ENCODE results near the gene POLD1.
"Not testable (repeated sequence)": the region's sequence is repeated elsewhere in the genome, so short reads cannot be mapped to it uniquely, and the experiment has no call there.

The POLD1 gene

DNA sequence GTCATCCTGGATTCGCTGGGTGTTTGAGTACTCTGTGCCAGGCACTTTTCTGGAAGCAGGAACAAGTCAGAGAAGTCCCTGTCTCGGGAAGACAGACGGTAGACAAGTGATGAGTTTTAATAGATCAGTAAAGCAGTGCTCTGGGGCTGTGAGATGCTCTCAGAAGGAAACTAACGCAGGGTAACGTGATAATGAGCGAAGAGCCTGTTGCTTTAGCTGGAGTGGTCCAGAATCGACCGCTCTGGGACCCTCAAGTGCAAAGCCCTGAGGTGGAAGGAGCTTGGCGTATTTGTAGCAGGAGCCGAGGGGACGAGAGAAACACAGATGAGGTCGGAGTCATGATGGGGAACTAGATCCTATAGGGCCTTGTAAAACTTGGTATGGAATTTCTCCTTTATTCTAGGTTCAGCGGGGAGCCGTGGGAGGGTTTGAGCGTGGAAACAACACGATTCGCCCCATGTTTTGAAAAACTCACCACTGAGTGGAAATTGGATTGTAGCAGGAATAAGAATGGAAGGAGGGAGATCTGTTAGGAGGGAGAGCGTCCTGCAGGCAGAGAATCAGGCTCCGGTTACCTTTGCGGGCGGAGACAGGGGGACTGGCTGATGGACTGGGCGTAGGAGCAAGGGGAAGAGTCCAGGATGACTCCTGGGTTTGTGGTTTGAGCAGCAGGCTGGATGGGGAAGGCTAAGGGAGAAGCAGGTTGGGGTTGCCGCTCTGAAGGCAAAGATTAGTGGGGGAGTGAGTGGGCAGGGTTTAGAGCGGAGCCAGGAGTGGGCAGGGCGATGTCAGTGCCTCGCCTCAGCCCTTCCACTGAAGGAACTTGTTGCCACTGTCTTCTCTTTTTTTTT, 763 bp downstream of the POLD1 start:
- H3K4me2 ChIP-seq (ENCODE audit: low read length, poor library complexity, severe bottlenecking) = peak overlapping the region; percentile 89
- H2BK120ac ChIP-seq (ENCODE audit: low read depth, low read length) = no peak overlapping the region
- no peak overlapping the region for H2BK12ac ChIP-seq (ENCODE audit: low read length in 2 of 2)
- H4K91ac ChIP-seq (ENCODE audit: low read length) = peak overlapping the region; percentile 80
- no peak overlapping the region for H2BK15ac ChIP-seq (ENCODE audit: low read depth, poor library complexity, severe bottlenecking)
- H4K8ac ChIP-seq (ENCODE audit: low read length) = peak overlapping the region; percentile 75
- H3K9me3 ChIP-seq (ENCODE audit: control insufficient read depth, low read length) = no peaks in the 10 kb centered on the region
- no peak overlapping the region for H2BK5ac ChIP-seq (ENCODE audit: low read depth, low read length, poor library complexity, severe bottlenecking)
- H3K14ac ChIP-seq (ENCODE audit: low read length in 2 of 2) = peak overlapping the region in 1 of 2 experiments; percentile 82
- H3K36me3 ChIP-seq (ENCODE audit: control insufficient read depth in 1 of 2, insufficient read depth in 2 of 2, low read depth in 1 of 2, low read length in 2 of 2) = peaks cover 35 to 47% of the 10 kb centered on the region in 2 experiments
- peak overlapping the region; percentile 88 for H3K9ac ChIP-seq (ENCODE audit: low read length)
- peak overlapping the region in 1 of 2 experiments; percentile 54 for H3K4ac ChIP-seq (ENCODE audit: low read depth in 1 of 2, low read length in 2 of 2)
- no peak overlapping the region for H2AFZ ChIP-seq (ENCODE audit: low read depth, low read length)
- peak overlapping the region; percentile 4 for H3K27ac ChIP-seq (ENCODE audit: low read length, poor library complexity, severe bottlenecking)
- WGBS = 20% methylated on average over 26 of the region's 26 CpGs
- peaks cover 33% of the 10 kb centered on the region for H3K79me1 ChIP-seq (replicated peaks; ENCODE audit: low read length, poor library complexity, severe bottlenecking)
- H3K4me3 ChIP-seq (ENCODE audit: insufficient read depth in 1 of 2, low read depth in 1 of 2, low read length in 2 of 2) = peak overlapping the region; percentile 71 to 83
- H3K27me3 ChIP-seq (ENCODE audit: control insufficient read depth in 1 of 2, insufficient read depth in 1 of 2, low read length in 2 of 2) = no peaks in the 10 kb centered on the region
- H3K18ac ChIP-seq (ENCODE audit: low read depth in 1 of 2, low read length in 2 of 2) = peak overlapping the region; percentile 10 to 84
- peak overlapping the region in 1 of 2 experiments; percentile 28 for H3K23ac ChIP-seq (ENCODE audit: low read length in 2 of 2)
- DNase-seq = peak; percentile 22
- peaks cover 10% of the 10 kb centered on the region for H3K4me1 ChIP-seq (ENCODE audit: control insufficient read depth, insufficient read depth, low read depth, low read length)
- no peak overlapping the region for H2AK5ac ChIP-seq (ENCODE audit: low read length, severe bottlenecking)

DNA sequence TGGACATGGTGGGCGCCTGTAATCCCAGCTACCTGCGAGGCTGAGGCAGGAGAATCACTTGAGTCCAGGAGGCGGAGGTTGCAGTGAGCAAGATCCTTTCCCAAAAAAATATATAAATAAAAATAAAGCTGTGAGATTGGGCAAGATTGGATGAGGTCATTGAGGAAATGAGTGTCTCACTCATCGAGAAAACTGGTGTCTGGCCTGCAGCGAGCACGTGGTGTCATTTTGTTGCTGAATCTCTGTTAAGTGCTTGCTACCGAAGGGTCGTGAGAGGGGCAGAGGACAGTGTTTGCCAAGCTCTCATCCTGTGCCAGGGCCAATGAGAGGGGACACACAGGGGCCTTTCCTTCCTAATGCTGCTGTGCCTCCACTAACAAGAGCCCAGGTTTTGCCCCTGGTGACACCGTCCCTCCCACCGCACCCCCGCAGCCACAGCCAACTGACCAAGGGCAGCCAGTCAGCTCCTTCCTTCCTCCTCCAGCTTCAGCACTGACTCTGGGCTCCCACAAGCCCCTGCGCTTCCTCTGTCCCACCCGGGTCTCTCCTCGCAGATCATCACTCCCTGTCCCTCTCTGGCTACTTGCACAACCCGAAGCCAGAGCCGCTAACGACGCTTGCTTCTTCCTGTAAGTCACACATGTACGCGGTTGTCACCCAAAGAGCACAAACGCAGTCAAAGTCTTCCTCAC, 3.2 kb downstream of the POLD1 start:
- Histone ChIP-seq H4K91ac (ENCODE audit: low read length) (no peak overlapping the region), H2AFZ (ENCODE audit: low read depth, low read length) (no peak overlapping the region), H3K79me1 (replicated peaks; ENCODE audit: low read length, poor library complexity, severe bottlenecking) (peaks cover 24% of the 10 kb centered on the region), H2BK15ac (ENCODE audit: low read depth, poor library complexity, severe bottlenecking) (no peak overlapping the region), H4K8ac (ENCODE audit: low read length) (peak overlapping the region; percentile 51), H3K4me1 (ENCODE audit: control insufficient read depth, insufficient read depth, low read depth, low read length) (peaks cover 10% of the 10 kb centered on the region), H3K9ac (ENCODE audit: low read length) (peak overlapping the region; percentile 5), H3K14ac (ENCODE audit: low read length in 2 of 2) (no peak overlapping the region), H3K36me3 (ENCODE audit: control insufficient read depth in 1 of 2, insufficient read depth in 2 of 2, low read depth in 1 of 2, low read length in 2 of 2) (peaks cover 12 to 23% of the 10 kb centered on the region in 2 experiments), H2BK12ac (ENCODE audit: low read length in 2 of 2) (no peak overlapping the region), H2BK120ac (ENCODE audit: low read depth, low read length) (no peak overlapping the region), H2BK5ac (ENCODE audit: low read depth, low read length, poor library complexity, severe bottlenecking) (no peak overlapping the region), H3K9me3 (ENCODE audit: control insufficient read depth, low read length) (no peaks in the 10 kb centered on the region), H2AK5ac (ENCODE audit: low read length, severe bottlenecking) (no peak overlapping the region), H3K23ac (ENCODE audit: low read length in 2 of 2) (peak overlapping the region in 1 of 2 experiments; percentile 56), H3K27me3 (ENCODE audit: control insufficient read depth in 1 of 2, insufficient read depth in 1 of 2, low read length in 2 of 2) (no peaks in the 10 kb centered on the region), H3K18ac (ENCODE audit: low read depth in 1 of 2, low read length in 2 of 2) (no peak overlapping the region), H3K4ac (ENCODE audit: low read depth in 1 of 2, low read length in 2 of 2) (no peak overlapping the region), H3K4me3 (ENCODE audit: insufficient read depth in 1 of 2, low read depth in 1 of 2, low read length in 2 of 2) (peak overlapping the region in 1 of 2 experiments; percentile 3), H3K4me2 (ENCODE audit: low read length, poor library complexity, severe bottlenecking) (no peak overlapping the region), H3K27ac (ENCODE audit: low read length, poor library complexity, severe bottlenecking) (no peak overlapping the region)
- WGBS = 85% methylated on average over 18 of the region's 21 CpGs
- DNase-seq = peak; percentile 69

DNA sequence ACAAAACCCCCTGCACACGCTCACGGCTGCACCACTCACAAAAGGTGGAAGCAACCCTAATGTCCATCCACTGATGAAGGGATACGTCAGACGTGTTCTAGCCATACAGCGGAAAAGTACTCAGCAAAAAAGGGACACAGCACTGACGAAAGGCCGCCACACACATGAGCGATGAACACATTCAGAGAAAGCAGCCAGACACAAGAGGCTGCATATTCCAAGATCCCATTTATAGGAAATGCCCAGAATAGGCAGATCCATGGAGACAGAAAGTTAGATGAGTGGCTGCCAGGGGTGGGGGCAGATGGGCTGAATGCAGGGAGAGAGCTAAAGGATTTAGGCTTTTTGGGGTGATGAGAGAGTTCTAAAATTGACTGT, 3.7 kb downstream of the POLD1 start:
- Histone ChIP-seq H3K23ac (ENCODE audit: low read length in 2 of 2) (no peak overlapping the region), H2BK5ac (ENCODE audit: low read depth, low read length, poor library complexity, severe bottlenecking) (no peak overlapping the region), H3K9me3 (ENCODE audit: control insufficient read depth, low read length) (no peaks in the 10 kb centered on the region), H3K27ac (ENCODE audit: low read length, poor library complexity, severe bottlenecking) (no peak overlapping the region), H2AK5ac (ENCODE audit: low read length, severe bottlenecking) (no peak overlapping the region), H3K4ac (ENCODE audit: low read depth in 1 of 2, low read length in 2 of 2) (no peak overlapping the region), H2AFZ (ENCODE audit: low read depth, low read length) (no peak overlapping the region), H4K91ac (ENCODE audit: low read length) (no peak overlapping the region), H2BK15ac (ENCODE audit: low read depth, poor library complexity, severe bottlenecking) (no peak overlapping the region), H3K4me2 (ENCODE audit: low read length, poor library complexity, severe bottlenecking) (no peak overlapping the region), H2BK120ac (ENCODE audit: low read depth, low read length) (no peak overlapping the region), H3K4me3 (ENCODE audit: insufficient read depth in 1 of 2, low read depth in 1 of 2, low read length in 2 of 2) (no peak overlapping the region), H3K9ac (ENCODE audit: low read length) (no peak overlapping the region), H3K18ac (ENCODE audit: low read depth in 1 of 2, low read length in 2 of 2) (no peak overlapping the region), H3K4me1 (ENCODE audit: control insufficient read depth, insufficient read depth, low read depth, low read length) (peaks cover 10% of the 10 kb centered on the region), H3K79me1 (replicated peaks; ENCODE audit: low read length, poor library complexity, severe bottlenecking) (peaks cover 26% of the 10 kb centered on the region), H3K27me3 (ENCODE audit: control insufficient read depth in 1 of 2, insufficient read depth in 1 of 2, low read length in 2 of 2) (no peaks in the 10 kb centered on the region), H4K8ac (ENCODE audit: low read length) (no peak overlapping the region), H2BK12ac (ENCODE audit: low read length in 2 of 2) (no peak overlapping the region), H3K14ac (ENCODE audit: low read length in 2 of 2) (no peak overlapping the region), H3K36me3 (ENCODE audit: control insufficient read depth in 1 of 2, insufficient read depth in 2 of 2, low read depth in 1 of 2, low read length in 2 of 2) (peaks cover 8 to 17% of the 10 kb centered on the region in 2 experiments)
- DNase-seq = no peak
- WGBS = over 99% methylated on average over 8 of the region's 8 CpGs

GRCh38 chr19:50390295-50390694, 6.1 kb downstream of the POLD1 start:
- not testable (repeated sequence) for H3K27me3 ChIP-seq (ENCODE audit: control insufficient read depth in 1 of 2, insufficient read depth in 1 of 2, low read length in 2 of 2); H2BK12ac ChIP-seq (ENCODE audit: low read length in 2 of 2); H3K14ac ChIP-seq (ENCODE audit: low read length in 2 of 2); H2BK120ac ChIP-seq (ENCODE audit: low read depth, low read length); H3K23ac ChIP-seq (ENCODE audit: low read length in 2 of 2); H3K18ac ChIP-seq (ENCODE audit: low read depth in 1 of 2, low read length in 2 of 2); H3K4me1 ChIP-seq (ENCODE audit: control insufficient read depth, insufficient read depth, low read depth, low read length); H3K9ac ChIP-seq (ENCODE audit: low read length); H2AK5ac ChIP-seq (ENCODE audit: low read length, severe bottlenecking); H2BK5ac ChIP-seq (ENCODE audit: low read depth, low read length, poor library complexity, severe bottlenecking); H2BK15ac ChIP-seq (ENCODE audit: low read depth, poor library complexity, severe bottlenecking); H4K8ac ChIP-seq (ENCODE audit: low read length); H3K4me3 ChIP-seq (ENCODE audit: insufficient read depth in 1 of 2, low read depth in 1 of 2, low read length in 2 of 2); DNase-seq; H2AFZ ChIP-seq (ENCODE audit: low read depth, low read length); H4K91ac ChIP-seq (ENCODE audit: low read length); H3K4me2 ChIP-seq (ENCODE audit: low read length, poor library complexity, severe bottlenecking); H3K9me3 ChIP-seq (ENCODE audit: control insufficient read depth, low read length); H3K27ac ChIP-seq (ENCODE audit: low read length, poor library complexity, severe bottlenecking); H3K4ac ChIP-seq (ENCODE audit: low read depth in 1 of 2, low read length in 2 of 2)
- Histone ChIP-seq H3K36me3 (ENCODE audit: control insufficient read depth in 1 of 2, insufficient read depth in 2 of 2, low read depth in 1 of 2, low read length in 2 of 2) (peaks cover 6 to 21% of the 10 kb centered on the region in 2 experiments), H3K79me1 (replicated peaks; ENCODE audit: low read length, poor library complexity, severe bottlenecking) (peaks cover 33% of the 10 kb centered on the region)
- 100% methylated on average over 3 of the region's 3 CpGs for WGBS

All from mesenchymal stem cell (in vitro differentiated cells and primary cell).